ENCODE data around the gene PTGS2. TPM values are rescaled to one million over a fixed set of nuclear protein-coding genes. Genes with fewer than 3 reads are reported as not detected.

The PTGS2 gene
- total RNA-seq, 1 donor from 2014 or later = 0.53 TPM

DNA sequence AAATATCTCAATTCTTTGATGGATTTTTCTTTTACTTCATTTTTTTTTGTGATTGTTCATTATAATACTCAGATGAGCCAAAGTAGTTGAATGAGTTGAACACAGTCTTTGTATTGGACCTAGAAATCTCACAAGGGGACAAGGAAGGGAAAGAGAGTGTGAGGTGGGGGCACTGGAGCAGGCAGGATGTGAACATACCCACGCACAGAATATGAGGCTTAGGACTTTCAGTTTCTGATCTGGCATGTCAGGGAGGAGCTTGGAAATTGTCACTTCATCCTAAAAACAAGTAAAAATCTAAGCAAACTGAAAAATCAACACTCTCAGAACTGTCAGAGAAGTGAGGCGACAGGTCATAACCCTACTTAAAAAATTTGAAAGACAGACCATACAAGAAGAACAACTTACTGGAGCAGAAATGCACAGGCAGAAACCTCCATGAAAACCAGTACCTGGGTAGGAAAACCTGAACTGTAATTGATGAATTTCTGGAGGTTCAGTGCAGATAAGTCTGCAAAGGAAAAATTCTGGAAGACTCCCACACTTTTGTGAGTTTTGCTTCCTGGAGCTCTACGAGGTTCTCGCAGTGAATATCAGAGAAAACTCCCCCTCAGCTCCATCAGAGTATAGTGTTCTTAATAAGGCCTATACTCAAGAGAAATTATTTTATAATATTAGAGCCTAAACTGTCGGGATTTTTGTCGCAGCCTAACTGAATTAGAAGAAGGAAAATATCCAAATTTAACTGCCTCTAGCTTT, 3.6 kb upstream of the PTGS2 start:
- intact Hi-C loops (cut with DNase I) = no loop called here
- Histone ChIP-seq H3K27me3 (no peaks in the 10 kb centered on the region), H3K4me3 (no peak overlapping the region), H3K9me3 (no peaks in the 10 kb centered on the region), H3K4me1 (no peaks in the 10 kb centered on the region), H3K27ac (no peak overlapping the region), H3K36me3 (no peaks in the 10 kb centered on the region)
- TF ChIP-seq, protein P1, sequence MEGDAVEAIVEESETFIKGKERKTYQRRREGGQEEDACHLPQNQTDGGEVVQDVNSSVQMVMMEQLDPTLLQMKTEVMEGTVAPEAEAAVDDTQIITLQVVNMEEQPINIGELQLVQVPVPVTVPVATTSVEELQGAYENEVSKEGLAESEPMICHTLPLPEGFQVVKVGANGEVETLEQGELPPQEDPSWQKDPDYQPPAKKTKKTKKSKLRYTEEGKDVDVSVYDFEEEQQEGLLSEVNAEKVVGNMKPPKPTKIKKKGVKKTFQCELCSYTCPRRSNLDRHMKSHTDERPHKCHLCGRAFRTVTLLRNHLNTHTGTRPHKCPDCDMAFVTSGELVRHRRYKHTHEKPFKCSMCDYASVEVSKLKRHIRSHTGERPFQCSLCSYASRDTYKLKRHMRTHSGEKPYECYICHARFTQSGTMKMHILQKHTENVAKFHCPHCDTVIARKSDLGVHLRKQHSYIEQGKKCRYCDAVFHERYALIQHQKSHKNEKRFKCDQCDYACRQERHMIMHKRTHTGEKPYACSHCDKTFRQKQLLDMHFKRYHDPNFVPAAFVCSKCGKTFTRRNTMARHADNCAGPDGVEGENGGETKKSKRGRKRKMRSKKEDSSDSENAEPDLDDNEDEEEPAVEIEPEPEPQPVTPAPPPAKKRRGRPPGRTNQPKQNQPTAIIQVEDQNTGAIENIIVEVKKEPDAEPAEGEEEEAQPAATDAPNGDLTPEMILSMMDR (IDR thresholded peaks at IDR 0.05) = no peak
- DNase-seq (ENCODE audit: low spot score in 2 of 2) = no peak

DNA sequence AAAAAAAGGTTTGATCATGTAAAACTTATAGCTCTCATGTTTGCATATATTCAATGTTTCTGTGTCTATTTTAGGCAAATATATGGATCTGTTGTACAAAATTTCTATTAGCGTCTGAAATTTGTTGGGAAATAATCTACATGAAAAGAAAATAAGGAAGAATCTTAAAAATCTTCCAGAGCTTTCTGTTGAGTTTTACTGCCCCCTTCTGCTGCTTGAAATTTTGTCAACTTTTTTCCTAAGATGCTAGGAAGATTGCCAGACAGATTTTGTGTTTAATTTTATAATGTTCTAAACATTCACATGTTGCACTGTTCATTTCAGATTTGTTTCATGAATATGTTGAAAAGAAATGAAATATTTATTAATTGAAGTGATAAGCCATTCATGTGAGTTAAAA, 2.5 kb upstream of the PTGS2 start:
- no peak overlapping the region for H3K27ac ChIP-seq
- no peaks in the 10 kb centered on the region for H3K27me3 ChIP-seq
- intact Hi-C loops (cut with DNase I) = no loop called here
- TF ChIP-seq, protein P1 (IDR thresholded peaks at IDR 0.05) = peak; percentile 4 to 37 (median 12)
- DNase-seq (ENCODE audit: low spot score in 2 of 2) = no peak
- H3K36me3 ChIP-seq = no peaks in the 10 kb centered on the region
- no peaks in the 10 kb centered on the region for H3K9me3 ChIP-seq
- H3K4me1 ChIP-seq = no peaks in the 10 kb centered on the region
- H3K4me3 ChIP-seq = no peak overlapping the region

DNA sequence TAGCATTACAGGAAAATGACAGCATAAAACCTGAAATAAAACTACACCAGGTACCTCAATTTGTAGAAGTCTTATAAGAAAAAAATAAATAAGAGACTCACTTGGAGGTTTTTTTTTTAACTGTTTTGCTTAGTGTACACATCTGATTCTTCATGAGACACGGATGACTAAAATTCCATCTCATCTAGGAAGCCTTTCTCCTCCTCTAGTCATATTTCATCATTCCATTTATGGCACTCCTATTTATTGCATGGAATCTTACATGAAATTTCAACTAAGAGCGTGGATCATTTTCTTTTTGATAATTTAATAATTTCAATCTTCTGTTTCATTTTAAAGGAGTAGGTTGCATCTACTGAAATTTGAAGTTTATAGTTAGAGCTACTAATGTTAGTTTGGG, 1.6 kb upstream of the PTGS2 start:
- Histone ChIP-seq H3K27me3 (no peaks in the 10 kb centered on the region), H3K36me3 (no peaks in the 10 kb centered on the region), H3K9me3 (no peaks in the 10 kb centered on the region), H3K4me3 (peak overlapping the region in 1 of 2 donors; percentile 66), H3K27ac (no peak overlapping the region), H3K4me1 (no peaks in the 10 kb centered on the region)
- TF ChIP-seq, protein P1 (IDR thresholded peaks at IDR 0.05) = no peak
- intact Hi-C loops (cut with DNase I) = no loop called here
- DNase-seq (ENCODE audit: low spot score in 2 of 2) = no peak

DNA sequence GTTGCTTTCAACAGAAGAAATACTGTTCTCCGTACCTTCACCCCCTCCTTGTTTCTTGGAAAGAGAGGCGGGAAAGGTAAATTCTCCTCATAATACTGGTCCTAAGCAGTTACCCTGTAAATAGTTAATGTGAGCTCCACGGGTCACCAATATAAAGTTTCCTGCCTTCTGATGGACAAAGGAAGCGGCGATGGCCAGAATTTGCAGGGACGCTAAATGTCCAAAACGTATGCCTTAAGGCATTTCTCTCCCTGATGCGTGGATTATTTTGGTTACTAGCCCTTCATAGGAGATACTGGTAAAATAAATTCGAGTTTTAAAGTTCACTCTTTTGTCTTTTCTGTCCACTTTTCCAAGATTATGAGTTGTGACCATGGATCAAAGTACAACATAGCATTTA, 898 bp upstream of the PTGS2 start:
- Histone ChIP-seq H3K27ac (peak overlapping the region; percentile 76 to 85), H3K4me3 (peak overlapping the region; percentile 64 to 66), H3K27me3 (no peaks in the 10 kb centered on the region), H3K36me3 (peaks cover 0 to 2% of the 10 kb centered on the region in 2 donors), H3K4me1 (no peaks in the 10 kb centered on the region), H3K9me3 (no peaks in the 10 kb centered on the region)
- intact Hi-C loops (cut with DNase I) = no loop called here
- no peak for DNase-seq (ENCODE audit: low spot score in 2 of 2)
- TF ChIP-seq, protein P1 (IDR thresholded peaks at IDR 0.05) = no peak

DNA sequence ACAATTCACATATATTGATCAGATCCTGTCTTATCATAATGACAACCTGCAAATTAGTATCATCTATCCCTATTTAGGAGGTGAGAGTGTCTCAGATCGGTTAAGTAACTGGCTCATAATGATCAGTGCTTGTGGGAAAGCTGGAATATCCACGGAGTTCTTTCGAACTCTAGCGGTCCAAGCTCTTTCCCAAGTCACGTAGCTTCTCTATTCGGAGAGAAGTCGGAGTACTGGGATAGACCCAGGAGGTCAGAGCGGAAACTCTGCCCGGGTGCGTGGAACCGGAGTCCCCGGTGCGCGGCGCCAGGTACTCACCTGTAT, 339 bp downstream of the PTGS2 start:
- H3K36me3 ChIP-seq = peaks cover 3% of the 10 kb centered on the region in 2 donors
- no peaks in the 10 kb centered on the region for H3K27me3 ChIP-seq
- peak overlapping the region; percentile 76 to 85 for H3K27ac ChIP-seq
- TF ChIP-seq, protein P1 (IDR thresholded peaks at IDR 0.05) = no peak
- intact Hi-C loops (cut with DNase I) = no loop called here
- H3K4me3 ChIP-seq = peak overlapping the region; percentile 64 to 66
- H3K9me3 ChIP-seq = no peaks in the 10 kb centered on the region
- H3K4me1 ChIP-seq = no peaks in the 10 kb centered on the region
- no peak for DNase-seq (ENCODE audit: low spot score in 2 of 2)
